Small intestine (tissue), 16 donors: ENCODE measurements around the gene NSUN5. TPM values are rescaled to one million over a fixed set of nuclear protein-coding genes. Genes with fewer than 3 reads are reported as not detected.

Experiments
- DNase-seq, 2 donors: peaks; one replicate each; pipeline versions ENCODE4 v3.0.0 to v3.0.0-alpha.2; 2013
- FAIRE-seq: peaks from 2 replicates; lab custom pipeline; 2012; peaks lifted over from hg19 to GRCh38; lab: Jason Lieb, UNC
- H3K27ac ChIP-seq, 3 donors: one replicate each; pipeline ENCODE4 v1.5.1; 2013; ENCODE audit warnings: low read length in 2 of 3, mild to moderate bottlenecking in 2 of 3, control low read depth in 1 of 3, inconsistent platforms in 1 of 3, low read depth in 1 of 3, moderate library complexity in 1 of 3
- H3K27me3 ChIP-seq, 3 donors: one replicate each; pipeline ENCODE4 v1.6.1; 2013; ENCODE audit warnings: low read length in 3 of 3, inconsistent platforms in 1 of 3; ENCODE audit not compliant: control insufficient read depth in 3 of 3, insufficient read depth in 3 of 3
- H3K36me3 ChIP-seq, 3 donors: one replicate each; pipeline ENCODE4 v1.6.1; 2013; ENCODE audit warnings: low read length in 3 of 3, inconsistent platforms in 1 of 3, low read depth in 1 of 3, mild to moderate bottlenecking in 1 of 3, moderate library complexity in 1 of 3; ENCODE audit not compliant: control insufficient read depth in 3 of 3, insufficient read depth in 2 of 3
- H3K4me1 ChIP-seq, 3 donors: one replicate each; pipeline ENCODE4 v1.6.1; 2013; ENCODE audit warnings: low read length in 2 of 3, inconsistent platforms in 1 of 3, low read depth in 1 of 3, mild to moderate bottlenecking in 1 of 3, moderate library complexity in 1 of 3; ENCODE audit not compliant: control insufficient read depth in 3 of 3, insufficient read depth in 2 of 3
- H3K4me3 ChIP-seq, 3 donors: one replicate each; pipeline ENCODE4 v1.5.1; 2013; ENCODE audit warnings: low read length in 3 of 3, control low read depth in 1 of 3, inconsistent platforms in 1 of 3, low read depth in 1 of 3, mild to moderate bottlenecking in 1 of 3, moderate library complexity in 1 of 3
- H3K9me3 ChIP-seq, 2 donors: one replicate each; pipeline ENCODE4 v1.6.1; 2013; ENCODE audit warnings: low read depth in 1 of 2, low read length in 1 of 2; ENCODE audit not compliant: control insufficient read depth in 2 of 2, insufficient read depth in 1 of 2
- WGBS, 3 donors: extraction: QIAGEN DNeasy Blood & Tissue Kit; methylation state at CpG; one replicate each; pipeline ENCODE4 v1.1.7; 2013; 5-methylcytosine and 5-hydroxymethylcytosine counted together
- long read RNA-seq, 10 donors: transcript quantifications; one replicate each; lab custom pipeline, GENCODE V29; 2026
- polyA plus RNA-seq, 4 donors: library from polyadenylated mRNA; stranded (reverse) in 3 of 4; unstranded in 1 of 4; fragments of 200-250 nt in 3 of 4; fragments of 120-200 nt in 1 of 4; gene quantifications; one replicate each; pipeline versions ENCODE4 v1.2.1 to v1.2.3, GENCODE V29; 2013
- donor health status: healthy with polysubstance abuse.
- donor health status: control.
- donor health status: control.
- donor health status: Bipolar disorder and iron deficiency.
- donor health status: healthy.

NSUN5 gene
- 10 to 100 TPM; 22.5 to 34.0 (median 30.8) TPM for polyA plus RNA-seq
- long read RNA-seq, donor 1, transcript NSUN5-204 (10 exons, 1,663 nt) = major isoform, 13 of 15 reads
- long read RNA-seq, donor 1, partial matches to known transcripts = 0 of 15 reads
- long read RNA-seq, donor 1, other reads (novel, unspliced or antisense) = 0 of 15 reads
- long read RNA-seq, donor 2, partial matches to known transcripts = 0 of 2 reads
- long read RNA-seq, donor 2, other reads (novel, unspliced or antisense) = 0 of 2 reads
- long read RNA-seq, donor 3, partial matches to known transcripts = 0 of 1 reads
- long read RNA-seq, donor 3, other reads (novel, unspliced or antisense) = 0 of 1 reads
- long read RNA-seq, donor 4 = 0 reads
- long read RNA-seq, donor 5, partial matches to known transcripts = 0 of 3 reads
- long read RNA-seq, donor 5, other reads (novel, unspliced or antisense) = 0 of 3 reads
- long read RNA-seq, donor 6, partial matches to known transcripts = 0 of 7 reads
- long read RNA-seq, donor 6, other reads (novel, unspliced or antisense) = 0 of 7 reads
- long read RNA-seq, donor 7, transcript NSUN5-204 (10 exons, 1,663 nt) = major isoform, 10 of 11 reads
- long read RNA-seq, donor 7, partial matches to known transcripts = 0 of 11 reads
- long read RNA-seq, donor 7, other reads (novel, unspliced or antisense) = 0 of 11 reads
- long read RNA-seq, donor 8 = 0 reads
- long read RNA-seq, donor 9, partial matches to known transcripts = 0 of 3 reads
- long read RNA-seq, donor 9, other reads (novel, unspliced or antisense) = 0 of 3 reads
- long read RNA-seq, donor 10, partial matches to known transcripts = 0 of 5 reads
- long read RNA-seq, donor 10, other reads (novel, unspliced or antisense) = 0 of 5 reads

- no peaks in the 10 kb centered on the region for H3K9me3 ChIP-seq
- FAIRE-seq (no peak), DNase-seq (peak; percentile 88 to 93)
- H3K27me3 ChIP-seq = no peaks in the 10 kb centered on the region
- WGBS, 3 donors = 9 to 12% (median 11%) methylated on average over 37 to 40 of the region's 40 CpGs
- peaks cover 0 to 24% (median 4%) of the 10 kb centered on the region in 3 donors for H3K36me3 ChIP-seq
- H3K27ac ChIP-seq = peak within 1 kb of the TSS in 2 of 3 donors; percentile 52 to 57
- H3K4me3 ChIP-seq = peak within 1 kb of the TSS; percentile 56 to 94 (median 65)
- peaks cover 0 to 13% (median 0%) of the 10 kb centered on the region in 3 donors for H3K4me1 ChIP-seq
Measured at GRCh38 chr7:73308665-73309214, at the start of gene NSUN5. Gene NSUN5 (minus strand): TSS chr7:73308826. CDS start chr7:73308790, 36 bp downstream.

GRCh38 chr7:73356159-73356558, 47.5 kb upstream of the NSUN5 start:
- no peak for FAIRE-seq
- peaks cover 0 to 8% of the 10 kb centered on the region in 2 donors for H3K9me3 ChIP-seq
- DNase-seq = peak; percentile 47 to 57

DNA sequence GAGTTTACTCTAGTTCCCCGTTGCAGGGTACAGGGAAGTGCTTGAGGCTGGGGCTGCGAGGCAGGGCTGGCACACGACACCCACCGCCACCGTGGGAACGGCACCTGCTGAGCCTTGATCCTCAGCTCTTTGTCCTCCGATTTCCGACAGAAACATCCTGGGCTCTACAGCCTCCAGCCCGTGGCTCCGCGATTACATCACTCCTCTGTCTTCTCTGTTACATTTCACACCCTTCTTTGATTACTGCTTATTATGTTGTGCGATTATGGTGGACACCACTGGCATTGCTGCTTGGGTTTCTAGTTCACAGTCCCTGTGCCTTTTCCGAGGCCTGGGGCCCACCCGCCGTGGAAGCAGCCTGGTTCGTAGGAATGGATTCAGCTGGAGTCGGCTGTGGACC, 46.2 kb upstream of the NSUN5 start:
- Histone ChIP-seq H3K9me3 (peaks cover 0 to 8% of the 10 kb centered on the region in 2 donors), H3K4me1 (peaks cover 0 to 14% (median 3%) of the 10 kb centered on the region in 3 donors), H3K4me3 (no peak overlapping the region), H3K27me3 (no peaks in the 10 kb centered on the region), H3K36me3 (no peaks in the 10 kb centered on the region), H3K27ac (no peak overlapping the region)
- no peak for FAIRE-seq
- no peak for DNase-seq
- 87 to 94% (median 89%) methylated on average over 17 of the region's 17 CpGs for WGBS, 3 donors

More at GRCh38 chr7:73356159-73356558, 47.5 kb upstream of the NSUN5 start:
- no peaks in the 10 kb centered on the region for H3K27me3 ChIP-seq
- no peak overlapping the region for H3K4me3 ChIP-seq
- H3K27ac ChIP-seq = no peak overlapping the region
- WGBS, 3 donors = 37 to 66% (median 47%) methylated on average over 5 of the region's 5 CpGs
- H3K4me1 ChIP-seq = peaks cover 0 to 14% (median 3%) of the 10 kb centered on the region in 3 donors
- no peaks in the 10 kb centered on the region for H3K36me3 ChIP-seq

GRCh38 chr7:73354196-73354595, 45.6 kb upstream of the NSUN5 start:
- Histone ChIP-seq H3K4me3 (no peak overlapping the region), H3K4me1 (peaks cover 0 to 14% (median 3%) of the 10 kb centered on the region in 3 donors), H3K27me3 (no peaks in the 10 kb centered on the region), H3K36me3 (no peaks in the 10 kb centered on the region), H3K27ac (no peak overlapping the region), H3K9me3 (peaks cover 0 to 8% of the 10 kb centered on the region in 2 donors)
- FAIRE-seq (no peak), DNase-seq (no peak)
- 85 to 87% (median 87%) methylated on average over 9 of the region's 9 CpGs for WGBS, 3 donors

DNA sequence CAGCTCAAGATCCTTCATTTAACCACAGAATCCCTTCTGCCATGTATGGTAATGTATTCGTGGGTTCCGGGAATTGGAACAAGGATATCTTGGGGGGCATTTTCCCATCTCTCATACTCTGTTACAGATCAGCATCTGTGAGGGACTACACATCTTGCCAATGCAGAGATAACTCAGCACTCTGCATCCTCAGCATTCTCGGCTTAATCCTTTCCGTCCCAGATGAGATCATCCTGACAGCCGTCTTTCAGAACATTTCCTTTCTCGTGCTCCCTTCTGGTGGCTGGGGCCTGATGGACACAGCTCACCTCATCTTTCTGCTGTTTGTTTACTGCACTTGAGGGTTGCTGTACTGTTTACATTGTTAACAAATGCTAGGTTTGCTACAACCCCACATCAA, 44.6 kb upstream of the NSUN5 start:
- Histone ChIP-seq H3K27ac (no peak overlapping the region), H3K4me3 (no peak overlapping the region), H3K36me3 (no peaks in the 10 kb centered on the region), H3K9me3 (peaks cover 0 to 8% of the 10 kb centered on the region in 2 donors), H3K27me3 (no peaks in the 10 kb centered on the region), H3K4me1 (peaks cover 0 to 9% (median 3%) of the 10 kb centered on the region in 3 donors)
- WGBS, 3 donors = 83 to 92% (median 86%) methylated on average over 6 of the region's 6 CpGs
- DNase-seq (no peak), FAIRE-seq (no peak)

DNA sequence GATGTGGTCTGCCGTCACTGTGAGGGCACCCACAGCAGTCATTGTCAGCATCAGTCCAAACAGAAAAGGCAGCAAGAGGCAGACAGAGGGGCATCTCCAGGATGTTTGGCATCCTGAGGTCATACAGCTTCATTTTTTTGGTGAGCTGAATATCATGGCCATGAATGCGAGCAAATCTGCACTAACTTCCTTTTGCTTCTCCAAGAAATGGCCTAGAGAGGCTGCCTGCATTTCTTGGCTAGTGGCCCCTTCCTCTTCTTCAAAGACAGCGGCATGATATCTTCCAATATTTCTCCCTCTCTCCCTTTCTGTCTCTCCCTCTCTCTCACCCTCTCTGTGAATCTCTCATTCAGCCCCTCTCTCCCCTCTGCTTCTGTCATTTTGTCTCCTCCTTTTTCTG, 44.2 kb upstream of the NSUN5 start:
- no peak overlapping the region for H3K4me3 ChIP-seq
- peaks cover 0 to 8% of the 10 kb centered on the region in 2 donors for H3K9me3 ChIP-seq
- no peak overlapping the region for H3K27ac ChIP-seq
- H3K27me3 ChIP-seq = no peaks in the 10 kb centered on the region
- FAIRE-seq = no peak
- DNase-seq = no peak
- no peaks in the 10 kb centered on the region for H3K36me3 ChIP-seq
- H3K4me1 ChIP-seq = peaks cover 0 to 4% (median 0%) of the 10 kb centered on the region in 3 donors
- WGBS, 3 donors = 91 to 94% (median 94%) methylated on average over 3 of the region's 3 CpGs

GRCh38 chr7:73351447-73352167, 43.0 kb upstream of the NSUN5 start:
- Histone ChIP-seq H3K36me3 (no peaks in the 10 kb centered on the region), H3K4me1 (peaks cover 0 to 4% (median 0%) of the 10 kb centered on the region in 3 donors), H3K27me3 (no peaks in the 10 kb centered on the region), H3K27ac (no peak overlapping the region), H3K4me3 (no peak overlapping the region), H3K9me3 (peaks cover 0 to 8% of the 10 kb centered on the region in 2 donors)
- DNase-seq (no peak), FAIRE-seq (no peak)
- WGBS, 3 donors = 66 to 83% (median 78%) methylated on average over 6 of the region's 6 CpGs
